ENCODE results near the gene TAPT1.
"Not testable (repeated sequence)": the region's sequence is repeated elsewhere in the genome, so short reads cannot be mapped to it uniquely, and the experiment has no call there.

TAPT1 gene, protein sequence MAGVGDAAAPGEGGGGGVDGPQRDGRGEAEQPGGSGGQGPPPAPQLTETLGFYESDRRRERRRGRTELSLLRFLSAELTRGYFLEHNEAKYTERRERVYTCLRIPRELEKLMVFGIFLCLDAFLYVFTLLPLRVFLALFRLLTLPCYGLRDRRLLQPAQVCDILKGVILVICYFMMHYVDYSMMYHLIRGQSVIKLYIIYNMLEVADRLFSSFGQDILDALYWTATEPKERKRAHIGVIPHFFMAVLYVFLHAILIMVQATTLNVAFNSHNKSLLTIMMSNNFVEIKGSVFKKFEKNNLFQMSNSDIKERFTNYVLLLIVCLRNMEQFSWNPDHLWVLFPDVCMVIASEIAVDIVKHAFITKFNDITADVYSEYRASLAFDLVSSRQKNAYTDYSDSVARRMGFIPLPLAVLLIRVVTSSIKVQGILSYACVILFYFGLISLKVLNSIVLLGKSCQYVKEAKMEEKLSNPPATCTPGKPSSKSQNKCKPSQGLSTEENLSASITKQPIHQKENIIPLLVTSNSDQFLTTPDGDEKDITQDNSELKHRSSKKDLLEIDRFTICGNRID

DNA sequence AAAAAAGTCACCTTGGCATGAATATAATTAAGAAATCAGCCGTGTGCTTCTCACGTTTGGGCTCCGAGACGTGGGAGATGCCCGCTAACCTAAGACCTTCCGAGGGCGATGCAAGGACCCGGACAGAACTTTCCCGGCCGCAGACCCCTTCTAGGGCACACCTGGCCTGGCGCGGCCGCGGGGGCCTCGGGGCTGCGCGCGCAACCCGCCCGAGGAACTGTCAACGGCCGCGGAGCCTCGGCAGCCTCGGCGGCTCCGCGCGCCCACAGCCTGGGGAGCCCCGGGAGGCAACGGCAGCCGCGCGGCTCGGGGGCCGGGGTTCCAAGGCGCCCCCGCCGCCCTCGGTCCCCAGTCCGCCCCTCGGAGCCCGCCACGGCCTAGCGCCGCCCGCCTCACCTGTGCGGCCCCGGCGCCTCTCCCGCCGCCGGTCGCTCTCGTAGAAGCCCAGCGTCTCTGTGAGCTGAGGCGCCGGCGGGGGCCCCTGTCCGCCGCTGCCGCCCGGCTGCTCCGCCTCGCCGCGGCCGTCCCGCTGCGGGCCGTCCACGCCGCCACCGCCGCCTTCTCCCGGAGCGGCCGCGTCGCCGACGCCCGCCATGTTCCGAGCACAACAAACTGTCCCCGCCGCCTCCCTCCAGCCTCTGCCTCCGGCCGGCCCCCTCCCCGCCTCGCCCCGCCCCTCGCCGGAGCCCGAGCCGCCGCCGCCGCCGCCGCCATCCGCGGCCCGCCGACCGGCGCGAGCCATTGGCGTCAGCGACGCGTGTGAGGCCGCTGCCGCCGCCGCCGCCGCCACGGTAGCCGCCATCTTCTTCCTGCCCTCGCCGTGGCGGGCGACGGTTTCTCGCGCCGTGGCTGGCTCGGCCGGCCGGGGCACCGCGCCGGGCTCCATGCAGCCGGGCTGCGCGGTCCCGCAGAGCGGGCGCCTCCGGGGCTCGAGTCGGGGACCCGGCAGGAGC, at the start of gene TAPT1:
Gene TAPT1 (minus strand): TSS at position 609 of the 953 bp plus-strand sequence. CDS start 14 bp downstream, at position 595.
- DNase-seq (ENCODE audit: low read depth, low spot score): peak; percentile 56

DNA sequence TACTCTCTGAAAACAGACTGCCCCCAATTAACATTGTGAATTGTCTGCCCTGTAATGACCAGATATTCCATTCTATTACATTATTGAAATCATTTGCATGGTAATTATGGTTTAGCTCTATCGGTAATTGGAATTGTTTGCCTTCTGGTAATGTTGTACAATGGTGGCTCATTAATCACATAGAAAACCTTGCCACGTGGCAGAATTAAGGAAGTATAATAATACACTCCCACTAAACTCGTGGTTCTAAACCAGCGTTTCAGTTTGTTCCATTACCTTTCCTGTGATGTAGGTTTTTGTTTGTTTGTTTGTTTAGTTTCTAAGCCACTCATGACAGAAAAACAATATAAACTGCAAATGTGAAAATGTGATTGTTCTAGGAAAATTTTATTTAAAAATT, 45.1 kb upstream of the TAPT1 start:
- no peak for DNase-seq (ENCODE audit: low read depth, low spot score)

DNA sequence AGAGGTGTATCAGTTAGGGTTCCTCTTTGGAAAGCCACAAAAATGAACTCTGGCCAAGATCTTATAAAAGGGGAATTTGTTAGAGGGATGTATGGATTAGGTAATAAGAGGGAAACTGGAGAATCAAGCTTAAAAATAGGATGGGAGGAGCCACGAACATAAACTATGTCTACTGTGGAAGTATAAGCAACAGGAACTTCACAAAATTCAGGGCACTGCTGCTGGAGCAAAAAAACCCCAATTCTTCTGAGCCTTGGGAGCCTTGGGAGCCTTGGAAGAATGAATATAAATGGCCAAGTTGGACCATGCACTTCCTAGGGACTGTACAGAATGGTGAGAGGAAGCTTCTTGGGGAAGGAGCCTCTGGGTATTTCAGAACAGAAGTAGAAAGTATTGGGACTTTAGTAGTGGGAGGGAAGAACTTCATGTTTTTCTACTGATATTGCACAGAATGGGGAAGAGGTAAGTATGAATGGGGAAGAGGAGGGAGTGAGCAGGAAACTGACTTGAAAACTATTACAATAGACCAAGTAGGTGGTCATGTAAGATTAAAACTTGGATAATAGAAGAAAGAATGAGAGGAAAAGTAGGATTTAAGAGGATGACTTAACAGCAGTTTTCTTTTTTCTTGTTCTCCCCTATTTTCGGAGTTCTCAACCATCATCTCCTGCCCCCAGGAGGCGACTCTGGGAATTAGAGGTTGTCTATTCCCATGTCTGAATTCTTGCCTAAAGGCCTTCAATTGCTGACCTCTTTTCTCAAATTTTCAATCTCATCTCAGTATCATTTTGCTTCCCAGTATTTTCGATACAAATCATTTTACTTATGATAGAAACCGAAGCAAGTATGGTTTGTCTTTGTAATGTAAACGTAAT, 44.4 kb upstream of the TAPT1 start:
- DNase-seq (ENCODE audit: low read depth, low spot score): no peak

DNA sequence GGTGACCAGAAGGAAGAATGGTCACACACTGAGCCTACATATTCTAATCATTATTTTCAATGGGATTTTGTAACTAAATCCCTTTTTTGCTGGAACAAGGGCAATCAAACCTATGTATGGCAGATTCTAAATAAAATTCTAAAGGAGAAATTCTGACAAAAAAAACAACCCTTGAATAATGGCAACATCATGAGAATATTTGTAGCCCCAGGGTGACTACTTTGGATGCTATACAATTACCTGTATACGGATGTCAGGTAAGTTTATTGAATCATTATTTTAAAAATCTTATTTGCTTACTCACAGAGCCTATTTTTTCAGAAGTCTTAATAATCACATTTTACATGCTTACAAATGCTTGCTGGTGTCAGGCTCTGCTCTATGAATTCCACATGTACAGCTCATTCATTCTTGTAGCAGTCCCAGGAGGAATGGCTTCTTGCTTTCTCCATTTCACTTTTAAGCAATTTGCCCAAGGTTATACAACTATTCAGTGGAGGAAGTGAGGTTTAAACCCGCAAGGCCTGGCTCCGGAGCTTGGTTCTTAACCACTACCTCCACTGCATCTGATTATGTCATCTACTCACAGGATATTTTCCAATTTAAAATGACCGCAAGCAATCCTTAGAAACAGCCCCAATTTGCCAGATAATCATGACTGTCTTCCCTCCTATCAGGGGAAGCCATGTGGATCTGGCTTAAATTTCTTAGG, 43.6 kb upstream of the TAPT1 start:
- DNase-seq (ENCODE audit: low read depth, low spot score): not testable (repeated sequence)

DNA sequence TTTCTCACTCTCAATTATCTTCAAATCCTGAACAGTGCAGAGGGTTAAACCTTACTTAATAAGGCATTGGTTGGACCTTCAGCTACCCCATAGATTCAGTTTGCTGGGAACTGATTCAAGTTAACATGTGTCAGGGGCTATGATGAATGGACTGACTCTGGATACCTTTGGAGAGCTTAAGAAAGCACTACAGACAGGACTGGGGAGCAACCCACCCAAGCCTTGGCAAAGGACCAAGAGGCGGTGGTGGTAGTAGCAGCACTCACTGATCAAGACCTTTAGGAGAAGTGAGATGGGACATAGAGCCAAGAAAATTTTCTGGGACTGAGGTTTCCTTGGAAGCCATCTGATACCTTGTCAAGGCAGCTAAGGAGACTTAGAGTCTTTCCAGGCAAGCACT, 43.0 kb upstream of the TAPT1 start:
- DNase-seq (ENCODE audit: low read depth, low spot score): no peak

DNA sequence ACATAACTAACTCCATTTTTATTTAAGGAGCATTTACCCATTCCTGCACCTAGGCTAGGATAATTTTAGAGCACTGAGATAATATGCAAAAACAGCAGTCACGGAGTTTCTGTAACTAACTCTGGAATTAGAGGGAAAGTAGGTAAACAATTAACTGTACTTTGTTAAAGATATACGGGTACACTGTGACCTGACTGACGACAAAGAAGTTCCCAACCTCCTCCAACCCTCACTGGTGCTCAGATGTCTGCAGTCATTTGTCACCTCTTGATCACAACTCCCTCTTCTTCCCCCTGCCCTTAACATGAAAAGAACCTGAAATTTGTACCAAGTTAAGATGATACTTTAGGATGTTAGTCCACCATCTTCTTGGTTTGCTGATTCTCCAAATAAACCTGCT, 42.0 kb upstream of the TAPT1 start:
- no peak for DNase-seq (ENCODE audit: low read depth, low spot score)

DNA sequence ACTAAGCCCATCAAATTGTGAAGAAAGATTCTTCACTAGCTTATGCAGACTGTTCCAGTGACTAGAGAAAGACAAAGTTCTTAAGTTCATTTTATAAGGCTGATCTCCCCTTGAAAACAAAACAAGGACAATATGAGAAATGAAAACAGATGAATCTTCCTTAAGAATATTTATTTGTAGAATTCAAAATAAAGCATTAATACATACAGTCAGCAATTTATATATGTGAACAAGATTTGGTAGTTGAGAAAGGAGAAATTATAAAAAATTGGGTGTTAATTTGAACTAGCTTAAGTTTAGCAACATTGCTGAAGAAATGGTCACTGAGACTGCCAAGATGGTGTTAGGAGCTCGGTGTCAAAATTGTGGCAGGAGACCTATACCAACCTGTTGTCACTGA, 41.4 kb upstream of the TAPT1 start:
- no peak for DNase-seq (ENCODE audit: low read depth, low spot score)

DNA sequence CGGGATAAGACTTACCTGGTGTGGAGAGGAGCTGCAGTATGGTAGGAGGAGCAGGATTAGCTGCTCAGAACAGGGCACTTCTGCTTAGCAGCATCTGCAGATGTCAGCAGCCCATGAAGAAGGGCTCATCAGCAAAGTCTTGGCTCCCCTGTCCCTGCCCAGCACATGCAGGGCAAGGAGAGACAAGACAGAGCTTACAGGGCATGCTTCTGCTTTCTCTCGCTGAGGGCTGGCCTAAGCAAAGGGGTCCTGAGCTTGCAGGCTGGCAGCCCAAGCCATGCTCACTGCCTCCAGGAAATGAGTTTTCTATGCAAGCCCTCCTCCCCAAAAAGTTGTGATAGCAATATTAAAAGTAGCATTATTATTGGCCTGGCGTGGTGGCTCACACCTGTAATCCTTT, 39.5 kb upstream of the TAPT1 start:
- no peak for DNase-seq (ENCODE audit: low read depth, low spot score)

DNA sequence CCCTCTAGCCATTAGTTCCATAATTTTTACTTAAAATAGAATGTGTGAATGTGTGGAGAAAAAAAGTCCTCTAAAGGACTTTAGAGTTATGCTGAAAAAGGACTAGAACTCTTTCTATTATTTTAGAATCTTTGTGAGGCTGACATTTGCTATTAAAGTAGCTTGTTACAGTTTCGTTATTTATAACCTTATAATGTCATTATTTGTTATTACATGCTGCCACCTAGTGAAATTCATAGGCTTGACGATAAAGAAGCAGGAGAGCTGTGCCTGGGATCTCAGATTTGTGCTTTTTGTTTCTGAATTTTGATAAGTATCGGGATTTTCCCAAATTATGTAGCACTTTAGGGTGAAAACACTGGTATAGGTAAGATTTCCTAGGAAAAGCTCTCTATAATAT, 38.5 kb upstream of the TAPT1 start:
- no peak for DNase-seq (ENCODE audit: low read depth, low spot score)

DNA sequence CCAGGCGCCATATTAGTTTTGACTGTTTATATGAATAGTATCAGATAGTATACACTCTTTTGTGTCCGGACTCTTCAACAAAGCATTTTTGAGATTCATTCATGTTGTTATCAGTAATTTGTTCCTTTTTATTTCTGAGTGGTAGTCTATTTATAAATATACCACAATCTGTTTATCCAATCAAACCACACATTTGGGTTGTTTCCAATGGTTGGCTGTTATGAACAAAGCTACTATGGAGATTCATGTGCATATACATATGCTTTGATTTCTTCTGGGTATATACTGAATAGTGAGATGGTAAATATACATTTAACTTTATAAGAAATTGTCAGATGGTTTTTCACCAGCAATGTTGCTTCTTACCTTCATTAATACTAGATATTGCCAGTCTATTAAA, 36.8 kb upstream of the TAPT1 start:
- DNase-seq (ENCODE audit: low read depth, low spot score): no peak

DNA sequence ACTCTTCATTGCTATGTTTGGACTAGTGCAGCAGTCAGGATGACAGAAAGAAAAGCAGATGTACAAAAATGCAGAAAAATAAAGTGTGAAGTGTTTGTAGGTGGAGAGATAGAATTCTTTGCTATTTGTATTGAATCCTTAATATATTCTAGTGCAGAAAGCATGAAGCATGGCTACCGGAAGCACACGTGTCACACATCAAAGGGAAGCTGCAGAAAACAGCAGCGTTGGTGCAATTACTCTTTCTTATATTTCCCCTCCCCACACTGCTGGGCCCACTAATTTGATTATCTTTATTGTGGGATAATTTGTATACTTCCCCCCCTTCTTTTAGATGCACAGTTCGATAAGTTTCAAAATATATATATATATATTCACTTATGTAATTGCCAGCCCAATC, 35.9 kb upstream of the TAPT1 start:
- no peak for DNase-seq (ENCODE audit: low read depth, low spot score)

DNA sequence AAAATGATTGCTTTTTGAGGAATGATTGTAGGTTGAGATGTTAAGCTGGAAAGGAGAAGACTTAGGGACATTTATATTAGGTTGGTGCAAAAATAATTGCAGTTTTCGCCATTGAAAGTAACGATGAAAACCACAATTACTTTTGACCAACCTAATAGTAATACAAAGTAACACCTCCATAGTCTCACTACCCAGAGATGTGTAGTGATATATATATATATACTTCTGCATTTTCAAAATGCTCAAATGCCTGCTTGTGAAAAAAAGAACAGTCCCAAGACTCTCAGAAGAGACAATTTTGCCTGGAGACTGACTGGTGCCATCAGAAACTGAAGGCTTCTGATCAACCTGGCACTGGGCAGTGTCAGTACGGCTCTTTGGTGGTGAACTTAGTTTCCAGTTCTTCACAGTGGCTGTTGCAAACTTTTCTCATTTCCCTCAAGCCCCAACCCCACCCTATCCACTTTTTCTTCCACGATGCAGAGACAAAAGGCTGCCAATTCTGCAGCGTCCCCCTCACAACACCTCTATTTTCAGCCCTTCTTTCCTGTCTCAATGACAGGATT, 35.1 kb upstream of the TAPT1 start:
- no peak for DNase-seq (ENCODE audit: low read depth, low spot score)

DNA sequence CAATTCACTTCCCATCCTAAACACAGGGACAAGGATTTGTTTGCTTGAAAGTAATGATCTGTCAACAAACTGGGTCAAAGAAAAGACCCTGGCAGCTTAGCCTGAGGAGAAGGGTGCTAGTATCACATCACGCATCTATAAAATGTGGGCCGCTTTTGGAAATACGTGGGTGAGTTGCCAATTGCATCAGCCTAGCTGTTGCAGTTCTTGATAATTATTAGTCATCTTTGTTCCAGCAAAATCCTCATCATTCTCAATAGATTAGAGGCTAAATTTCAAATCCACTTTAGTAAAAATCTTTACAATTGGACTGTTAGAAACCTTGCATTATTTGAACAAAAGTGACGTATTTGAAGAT, 33.6 kb upstream of the TAPT1 start:
- no peak for DNase-seq (ENCODE audit: low read depth, low spot score)

DNA sequence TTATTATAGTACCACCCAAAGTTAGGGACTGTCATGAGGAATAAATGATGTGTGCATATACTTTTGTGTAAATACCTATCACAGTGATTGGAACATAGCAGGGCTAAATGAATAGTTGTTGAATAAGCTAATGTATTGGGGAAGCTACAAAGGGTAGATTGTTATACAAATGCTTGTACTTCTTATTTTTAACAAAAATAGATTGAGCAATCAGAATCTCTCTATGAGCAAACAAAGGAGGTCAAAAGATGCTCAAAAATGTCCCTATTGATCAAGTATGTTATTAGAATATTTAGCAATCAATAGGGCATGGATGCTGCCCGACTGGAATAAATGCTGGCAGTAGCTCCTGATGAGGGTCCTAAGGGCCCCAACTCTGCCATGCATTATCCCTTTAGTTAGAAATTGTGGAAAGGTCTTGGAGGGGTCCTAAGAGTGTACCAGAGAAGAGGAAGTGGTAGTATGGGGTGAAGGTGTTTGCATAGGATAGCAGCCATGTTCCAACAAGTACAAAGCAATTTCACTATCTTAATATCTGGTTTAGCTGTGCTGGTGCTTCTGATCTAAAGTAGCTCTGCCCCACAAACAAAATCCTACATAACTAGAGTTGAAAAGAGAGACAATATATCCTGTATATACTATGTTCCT, 33.1 kb upstream of the TAPT1 start:
- no peak for DNase-seq (ENCODE audit: low read depth, low spot score)

DNA sequence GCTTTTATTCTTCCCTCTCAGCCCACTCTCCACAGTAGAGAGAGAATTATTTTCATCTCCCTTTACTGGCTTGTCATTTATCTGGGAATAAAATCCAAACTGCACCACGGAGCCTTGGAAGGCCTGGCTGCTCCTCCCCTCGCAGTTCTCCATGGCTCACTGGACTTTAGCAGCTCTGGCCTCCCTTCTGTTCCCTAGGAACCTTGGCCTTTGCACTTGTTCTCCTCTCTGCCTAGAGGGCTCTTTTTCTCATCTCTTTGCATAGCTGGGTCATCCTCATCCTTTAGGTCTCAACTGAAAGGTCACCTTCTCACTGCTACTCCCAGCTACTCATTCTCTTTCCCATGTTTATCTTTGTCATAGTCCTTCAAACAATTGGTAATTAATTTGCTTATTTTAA, 31.3 kb upstream of the TAPT1 start:
- no peak for DNase-seq (ENCODE audit: low read depth, low spot score)

DNA sequence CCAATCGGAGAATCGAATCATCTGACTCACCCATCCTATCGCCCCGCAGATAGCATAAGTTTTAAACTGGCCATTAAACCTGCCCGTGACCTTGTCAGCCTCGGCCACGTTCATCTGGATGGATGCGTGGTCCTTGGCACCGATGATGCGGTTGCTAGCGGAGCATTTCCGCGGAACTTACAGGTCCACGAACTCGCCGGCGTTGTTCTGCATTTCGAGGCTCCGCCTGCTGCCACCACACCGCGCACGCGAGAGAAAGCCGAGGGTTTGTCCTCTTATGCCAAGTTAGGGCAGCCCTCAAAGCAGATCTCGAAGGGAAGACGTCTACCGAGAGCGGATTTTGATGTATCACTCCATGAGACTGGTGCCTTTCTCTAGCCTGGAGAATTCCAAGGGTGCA, 30.1 kb upstream of the TAPT1 start:
- no peak for DNase-seq (ENCODE audit: low read depth, low spot score)

DNA sequence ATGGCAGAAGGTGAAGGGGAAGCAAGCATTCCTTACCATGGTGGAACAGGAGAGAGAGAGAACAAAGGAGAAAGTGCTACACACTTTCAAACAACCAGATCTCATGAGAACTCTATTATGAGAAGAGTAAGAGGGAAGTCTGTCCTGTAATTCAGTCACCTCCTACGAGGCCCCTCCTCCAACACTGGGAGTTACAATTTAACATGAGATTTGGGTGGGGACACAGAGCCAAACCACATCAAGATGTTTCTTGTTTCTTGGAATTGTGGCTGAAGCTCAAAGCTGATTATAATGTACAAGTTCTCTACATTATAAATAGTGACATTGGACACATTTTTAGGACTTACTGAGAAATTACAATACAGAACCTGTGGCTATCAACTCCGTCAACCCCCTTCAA, 29.5 kb upstream of the TAPT1 start:
- DNase-seq (ENCODE audit: low read depth, low spot score): no peak

DNA sequence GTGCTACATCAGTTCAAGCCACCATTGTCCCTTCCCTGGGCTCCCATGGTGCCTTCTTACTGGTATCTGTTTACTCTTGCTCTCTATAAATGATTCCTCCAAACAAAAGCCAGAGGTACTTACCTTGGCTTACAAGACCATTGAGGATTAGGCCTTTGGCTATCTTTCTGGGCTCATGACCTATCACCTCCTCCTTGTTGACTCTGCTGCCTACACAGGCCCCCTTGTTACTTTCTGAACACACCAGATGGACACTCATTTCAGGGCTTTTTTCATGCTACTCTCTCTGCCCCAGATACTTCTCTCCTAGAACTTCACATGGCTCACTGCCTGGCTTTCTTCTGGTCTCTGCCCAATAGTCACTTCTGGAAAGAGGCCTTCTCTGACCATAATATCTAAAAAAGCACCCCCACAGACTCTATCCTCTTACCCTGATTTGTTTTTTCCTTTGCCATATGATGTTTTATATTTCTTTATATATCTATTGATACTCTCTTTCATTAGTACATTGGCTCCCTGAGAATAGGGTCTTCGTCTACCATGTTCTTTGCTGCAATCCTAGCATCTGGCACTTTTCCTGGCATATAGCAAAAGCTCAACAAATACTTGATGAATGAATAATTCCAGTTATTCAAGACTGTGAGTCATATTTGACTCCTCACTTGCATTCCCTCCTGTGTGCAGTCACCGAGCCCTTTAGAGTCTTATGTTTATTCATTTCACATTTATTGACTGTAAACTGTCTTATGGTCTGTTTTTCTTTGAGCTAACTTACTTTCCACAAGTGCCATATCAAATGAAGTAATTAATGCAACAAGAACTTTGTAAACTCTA, 27.1 kb upstream of the TAPT1 start:
- no peak for DNase-seq (ENCODE audit: low read depth, low spot score)

Measured in activated naive CD8-positive, alpha-beta T cell treated with anti-CD3 and anti-CD28 coated beads, Interleukin-2, amount 50 U/mL, for 16 hours (primary cell).